H1 (cell line): ENCODE data around the gene APP. TPM values are rescaled to one million over a fixed set of nuclear protein-coding genes. Genes with fewer than 3 reads are reported as not detected.
A peak's percentile ranks its signal among the peaks of the same experiment; 100 is the strongest.

ENCODE experiments used
- CTCF ChIA-PET: fragments of 300-600 bp; sonication (Branson Sonifier 250); formaldehyde crosslinking; loops from one replicate; lab custom pipeline; 2021; ENCODE audit not compliant: partially characterized antibody; lab: Charles Lee
- POLR2A ChIA-PET: fragments of 300-600 bp; sonication (Branson Sonifier 250); formaldehyde crosslinking; loops from one replicate; lab custom pipeline; 2021; ENCODE audit warnings: inconsistent platforms; ENCODE audit not compliant: partially characterized antibody; lab: Charles Lee
- DNase-seq, 2 experiments: peaks; one replicate each; pipeline versions ENCODE4 v3.0.0 to v3.0.0-alpha.2; 2010 to 2022; ENCODE audit warnings: low spot score in 2 of 2, low read depth in 1 of 2, mixed read lengths in 1 of 2
- FAIRE-seq: peaks from 2 replicates; lab custom pipeline; 2011; peaks lifted over from hg19 to GRCh38; lab: Jason Lieb, UNC
- H2AFZ ChIP-seq: 2 replicates; pipeline ENCODE4 v1.8.1; 2012; ENCODE audit warnings: low read length, inconsistent platforms
- H2AK5ac ChIP-seq: 2 replicates; pipeline ENCODE4 v1.6.1; 2013; ENCODE audit warnings: low read depth, low read length
- H2BK120ac ChIP-seq: replicated peaks from 2 replicates; pipeline ENCODE3; 2013; ENCODE audit warnings: low read depth, low read length, inconsistent platforms
- H2BK12ac ChIP-seq: 2 replicates; pipeline ENCODE4 v1.6.1; 2013; ENCODE audit warnings: low read depth, low read length
- H2BK15ac ChIP-seq: 2 replicates; pipeline ENCODE4 v1.6.1; 2013; ENCODE audit warnings: low read length
- H2BK20ac ChIP-seq: 2 replicates; pipeline ENCODE4 v1.6.1; 2013; ENCODE audit warnings: low read length
- H2BK5ac ChIP-seq: 2 replicates; pipeline ENCODE4 v1.6.1; 2013; ENCODE audit warnings: low read depth, low read length
- H3K14ac ChIP-seq: 2 replicates; pipeline ENCODE4 v1.6.1; 2013; ENCODE audit warnings: inconsistent platforms; ENCODE audit not compliant: insufficient read length
- H3K18ac ChIP-seq: 2 replicates; pipeline ENCODE4 v1.6.1; 2013; ENCODE audit warnings: low read length; ENCODE audit errors: extremely low read depth
- H3K23ac ChIP-seq: 2 replicates; pipeline ENCODE4 v1.6.1; 2013; ENCODE audit warnings: inconsistent platforms; ENCODE audit not compliant: insufficient read length
- H3K23me2 ChIP-seq: 2 replicates; pipeline ENCODE4 v1.6.1; 2013; ENCODE audit warnings: low read depth, low read length
- H3K27ac ChIP-seq: 2 replicates; pipeline ENCODE4 v1.6.1; 2011; ENCODE audit warnings: low read depth, low read length, inconsistent platforms
- H3K27me3 ChIP-seq, 4 experiments: replicated peaks in 1 of 4; 1 replicate in 1 of 4; 2 replicates in 3 of 4; pipeline versions ENCODE4 v1.6.1 to v1.8.1; 2011 to 2013; ENCODE audit warnings: low read length in 3 of 4, mild to moderate bottlenecking in 3 of 4, inconsistent platforms in 2 of 4, mixed read lengths in 2 of 4, moderate library complexity in 1 of 4; ENCODE audit not compliant: control insufficient read depth in 3 of 4, insufficient read depth in 3 of 4; ENCODE audit errors: extremely low read depth in 1 of 4
- H3K36me3 ChIP-seq, 4 experiments: 2 replicates each; pipeline versions ENCODE4 v1.6.1 to v1.8.1; 2011 to 2013; ENCODE audit warnings: mild to moderate bottlenecking in 4 of 4, low read length in 3 of 4, moderate library complexity in 2 of 4, control low read depth in 1 of 4, inconsistent platforms in 1 of 4; ENCODE audit not compliant: insufficient read depth in 4 of 4, control insufficient read depth in 2 of 4
- H3K4ac ChIP-seq: replicated peaks from 2 replicates; pipeline ENCODE3; 2013; ENCODE audit warnings: low read length, low read depth, mixed read lengths, inconsistent platforms; ENCODE audit not compliant: insufficient read length
- H3K4me1 ChIP-seq, 4 experiments: replicated peaks in 1 of 4; 1 replicate in 1 of 4; 2 replicates in 3 of 4; pipeline versions ENCODE4 v1.6.1 to v1.8.1; 2011 to 2013; ENCODE audit warnings: low read length in 3 of 4, inconsistent platforms in 2 of 4, mixed read lengths in 1 of 4; ENCODE audit not compliant: insufficient read depth in 4 of 4, control insufficient read depth in 3 of 4
- H3K4me2 ChIP-seq, 2 experiments: 2 replicates each; pipeline versions ENCODE4 v1.6.1 to v1.8.1; 2011 to 2013; ENCODE audit warnings: low read depth in 2 of 2, low read length in 2 of 2, control low read depth in 1 of 2, inconsistent platforms in 1 of 2, mild to moderate bottlenecking in 1 of 2; ENCODE audit not compliant: insufficient read depth in 1 of 2
- H3K4me3 ChIP-seq, 4 experiments: fragments of 200-600, 300-600 bp in 1 of 4; sonication (generic), shearing (Covaris generic), sonication (Bioruptor Twin) in 1 of 4; 2 replicates each; pipeline versions ENCODE4 v1.5.1 to v1.8.1; 2011 to 2016; ENCODE audit warnings: low read length in 4 of 4, low read depth in 3 of 4, control low read depth in 2 of 4, inconsistent platforms in 2 of 4, mild to moderate bottlenecking in 2 of 4, mixed read lengths in 1 of 4, moderate library complexity in 1 of 4; ENCODE audit not compliant: insufficient read depth in 2 of 4; ENCODE audit errors: extremely low read depth in 1 of 4
- H3K56ac ChIP-seq: replicated peaks from 2 replicates; pipeline ENCODE3; 2013; ENCODE audit warnings: low read depth, mild to moderate bottlenecking, mixed read lengths, low read length, inconsistent platforms; ENCODE audit not compliant: insufficient read length
- H3K79me1 ChIP-seq: 2 replicates; pipeline ENCODE4 v1.6.1; 2013; ENCODE audit warnings: low read depth, low read length, control low read depth
- H3K79me2 ChIP-seq, 2 experiments: 2 replicates each; pipeline versions ENCODE4 v1.6.1 to v1.8.1; 2012 to 2013; ENCODE audit warnings: low read length in 2 of 2, mild to moderate bottlenecking in 2 of 2, inconsistent platforms in 1 of 2; ENCODE audit not compliant: insufficient read depth in 2 of 2, control insufficient read depth in 1 of 2
- H3K9ac ChIP-seq, 4 experiments: replicated peaks in 1 of 4; 1 replicate in 1 of 4; 2 replicates in 3 of 4; pipeline versions ENCODE4 v1.6.1 to v1.8.1; 2011 to 2013; ENCODE audit warnings: low read depth in 3 of 4, low read length in 3 of 4, control low read depth in 2 of 4, mild to moderate bottlenecking in 2 of 4, moderate library complexity in 2 of 4, inconsistent platforms in 1 of 4; ENCODE audit errors: extremely low read depth in 1 of 4
- H3K9me3 ChIP-seq, 2 experiments: 2 replicates each; pipeline versions ENCODE4 v1.6.1 to v1.8.1; 2012 to 2013; ENCODE audit warnings: mild to moderate bottlenecking in 2 of 2, moderate library complexity in 2 of 2, control low read depth in 1 of 2, inconsistent platforms in 1 of 2, low read depth in 1 of 2, low read length in 1 of 2, mixed read lengths in 1 of 2; ENCODE audit not compliant: insufficient read depth in 2 of 2
- H4K20me1 ChIP-seq, 2 experiments: replicated peaks in 1 of 2; 2 replicates each; pipeline versions ENCODE3 to v1.8.1; 2011 to 2013; ENCODE audit warnings: inconsistent platforms in 2 of 2, low read length in 2 of 2, mild to moderate bottlenecking in 1 of 2; ENCODE audit not compliant: insufficient read depth in 2 of 2, control insufficient read depth in 1 of 2
- H4K5ac ChIP-seq: 2 replicates; pipeline ENCODE4 v1.6.1; 2013; ENCODE audit warnings: low read length, low read depth, mixed read lengths, inconsistent platforms; ENCODE audit not compliant: insufficient read length
- H4K8ac ChIP-seq: 2 replicates; pipeline ENCODE4 v1.8.0; 2013; ENCODE audit warnings: mild to moderate bottlenecking, moderate library complexity, low read length, inconsistent platforms; ENCODE audit not compliant: insufficient read depth; ENCODE audit errors: extremely low read depth
- H4K91ac ChIP-seq: replicated peaks from 2 replicates; pipeline ENCODE3; 2013; ENCODE audit warnings: low read length, mixed read lengths, inconsistent platforms; ENCODE audit not compliant: insufficient read length
- CHD2 ChIP-seq: IDR thresholded peaks from 2 replicates; pipeline ENCODE4 v1.6.1; 2012; ENCODE audit warnings: low read length, improper control_type of control experiment
- EP300 ChIP-seq, 2 experiments: IDR thresholded peaks; 1 replicate in 1 of 2; 2 replicates in 1 of 2; pipeline ENCODE4 v1.6.1; 2011 to 2012; ENCODE audit warnings: low read depth in 2 of 2, low read length in 2 of 2, mild to moderate bottlenecking in 2 of 2, borderline replicate concordance in 1 of 2, inconsistent platforms in 1 of 2, moderate library complexity in 1 of 2
- FOSL1 ChIP-seq: IDR thresholded peaks from 2 replicates; pipeline ENCODE4 v1.6.1; 2011; ENCODE audit warnings: mild to moderate bottlenecking, low read depth, low read length, moderate library complexity; ENCODE audit not compliant: insufficient read depth
- GTF2F1 ChIP-seq: IDR thresholded peaks from 2 replicates; pipeline ENCODE4 v1.6.1; 2012; ENCODE audit warnings: low read depth, low read length, improper control_type of control experiment, borderline replicate concordance
- HDAC6 ChIP-seq: IDR thresholded peaks from one replicate; pipeline ENCODE4 v1.7.1; 2012; ENCODE audit warnings: low read depth, mild to moderate bottlenecking, inconsistent platforms, low read length, moderate library complexity
- SAP30 ChIP-seq: fragments of 300-600 bp; sonication (generic); IDR thresholded peaks from 2 replicates; pipeline ENCODE4 v1.7.1; 2012; ENCODE audit warnings: low read length, moderate library complexity, mild to moderate bottlenecking, inconsistent platforms; ENCODE audit not compliant: insufficient read depth, insufficient replicate concordance
- TCF12 ChIP-seq: IDR thresholded peaks from 2 replicates; pipeline ENCODE4 v1.6.1; 2011; ENCODE audit warnings: low read depth, mild to moderate bottlenecking, low read length
- WGBS, 2 experiments: shearing (Covaris generic) in 1 of 2; methylation state at CpG; one replicate each; pipeline versions ENCODE4 v1.1.6 to v1.1.7; 2013 to 2015; ENCODE audit warnings: low lambda C conversion rate in 2 of 2, mixed read lengths in 2 of 2, inconsistent platforms in 1 of 2, low coverage in 1 of 2, missing lambda C conversion rate in 1 of 2; ENCODE audit not compliant: insufficient replicate concordance in 2 of 2, insufficient coverage in 1 of 2, insufficient read length in 1 of 2; ENCODE audit errors: extremely low coverage in 1 of 2, missing lambda C conversion rate in 1 of 2; 5-methylcytosine and 5-hydroxymethylcytosine counted together
- polyA plus RNA-seq, 7 experiments: library from polyadenylated mRNA; depleted of rRNA in 3 of 7; stranded (reverse) in 5 of 7; unstranded in 2 of 7; fragments of >200 nt in 5 of 7; fragments of 200-250 nt in 2 of 7; gene quantifications; 1 replicate in 5 of 7; 2 replicates in 1 of 7; 4 replicates in 1 of 7; pipeline versions ENCODE4 v1.2.1 to v1.2.3, GENCODE V29; 2011 to 2013; ENCODE audit warnings: missing spikeins in 2 of 7, mixed read lengths in 2 of 7
- total RNA-seq: library from RNA; stranded (reverse); fragmentation: NEBNext Ultra II Directional; extraction: Animal tissue kit (Norgen Biotek cat#: 25700); gene quantifications from 2 replicates; pipeline ENCODE4 v1.2.1, GENCODE V29; 2021

Gene APP
- total and polyA plus RNA-seq, 2 of the 8 experiments (the other 6 are each of a cell fraction or from before 2014, with no cell fraction given), result 375 to 551 TPM

GRCh38 chr21:26106562-26106961 lies 64.0 kb downstream of the APP start:
- Histone ChIP-seq H3K4me3 (peak overlapping the region in 1 of 4 experiments; percentile 7; a peak in 1 of 8 replicates), H3K23ac (no peak overlapping the region), H3K18ac (0 out of 2 replicates have a peak overlapping the region, but pooled peaks have one; percentile 10), H4K8ac (no peak overlapping the region), H3K27me3 (no peaks in the 10 kb centered on the region), H2BK20ac (no peak overlapping the region), H4K20me1 (peaks cover 2 to 13% of the 10 kb centered on the region in 2 experiments), H3K4me2 (peak overlapping the region; percentile 43 to 80), H4K5ac (no peak overlapping the region), H3K4ac (no peak overlapping the region), H3K27ac (no peak overlapping the region; the same call in 1 of the 2 replicates), H3K14ac (no peak overlapping the region), H2BK15ac (no peak overlapping the region), H3K23me2 (no peaks in the 10 kb centered on the region; the same call in 1 of the 2 replicates), H3K79me1 (peaks cover 11% of the 10 kb centered on the region), H3K36me3 (peaks cover 0 to 34% (median 13%) of the 10 kb centered on the region in 4 experiments; a peak in 7 of 8 replicates), H3K4me1 (peaks cover 0 to 26% (median 20%) of the 10 kb centered on the region in 4 experiments; a peak in 6 of 7 replicates), H2BK12ac (peak overlapping the region; percentile 78), H3K56ac (no peak overlapping the region), H3K9ac (no peak overlapping the region), H2BK120ac (no peak overlapping the region), H4K91ac (no peak overlapping the region), H2BK5ac (peak overlapping the region; percentile 64; the same call in 1 of the 2 replicates), H2AFZ (no peak overlapping the region), H3K9me3 (no peaks in the 10 kb centered on the region), H3K79me2 (peaks cover 6 to 91% of the 10 kb centered on the region in 2 experiments; a peak in 3 of 4 replicates), H2AK5ac (0 out of 2 replicates have a peak overlapping the region, but pooled peaks have one; percentile 1)
- ChIA-PET POLR2A (interaction anchor here (1.2 to 2.2 kb wide), 7 partner anchors 9 to 64 kb away, joined by 3 to 12 read pairs (median 4); partner anchors contain the start of gene APP), CTCF (interaction anchor here (0.9 kb wide), 1 partner anchor 13 kb away, joined by 3 read pairs; no protein-coding TSS in a partner anchor)
- WGBS, 2 experiments, result 77% methylated on average over 7 of the region's 7 CpGs; no CpG with 5 or more reads in 1 of the 2 experiments
- TF ChIP-seq CHD2 (no peak), HDAC6 (no peak), GTF2F1 (no peak), TCF12 (no peak), SAP30 (no peak), EP300 (IDR thresholded peaks at IDR 0.05; ENCODE audit: borderline replicate concordance in 1 of 2, low read depth in 2 of 2, low read length in 2 of 2) (no peak), FOSL1 (no peak)
- DNase-seq (no peak), FAIRE-seq (peak; percentile 65)
